ENCODE results near the gene CNTFR.

The CNTFR gene

GRCh38 chr9:34611811-34612787 is 22.6 kb upstream of the CNTFR start, which contains the start of gene RPP25L:
RPP25L (minus strand) TSS chr9:34612097; CDS start chr9:34611296, 801 bp downstream.
- Histone ChIP-seq H3K27ac (peak within 1 kb of the TSS; percentile 61 to 89), H3K4me3 (peak within 1 kb of the TSS; percentile 87)
- DNase-seq (ENCODE audit: low spot score): peak; percentile 85
- no peak for TF ChIP-seq CTCF (IDR thresholded peaks at IDR 0.05)

GRCh38 chr9:34611251-34611810 is 21.8 kb upstream of the CNTFR start:
- no peak for DNase-seq (ENCODE audit: low spot score)
- H3K4me3 ChIP-seq: peak overlapping the region; percentile 87
- peak overlapping the region; percentile 61 to 89 for H3K27ac ChIP-seq

GRCh38 chr9:34610434-34611206 is 21.1 kb upstream of the CNTFR start:
- Histone ChIP-seq H3K4me3 (peak overlapping the region; percentile 87), H3K27ac (no peak overlapping the region)
- DNase-seq (ENCODE audit: low spot score): no peak
- no peak for TF ChIP-seq CTCF (IDR thresholded peaks at IDR 0.05)

More at GRCh38 chr9:34611251-34611810, 21.8 kb upstream of the CNTFR start:
- TF ChIP-seq CTCF (IDR thresholded peaks at IDR 0.05): no peak

- no peak for TF ChIP-seq CTCF (IDR thresholded peaks at IDR 0.05)
These were observed 17.8 kb upstream of the CNTFR start for GRCh38 chr9:34607331-34607730.

GRCh38 chr9:34606905-34607304 is 17.4 kb upstream of the CNTFR start:
- no peak for DNase-seq (ENCODE audit: low spot score)
- TF ChIP-seq CTCF (IDR thresholded peaks at IDR 0.05): no peak
- Histone ChIP-seq H3K27ac (no peak overlapping the region), H3K4me3 (no peak overlapping the region)

More at GRCh38 chr9:34607331-34607730, 17.8 kb upstream of the CNTFR start:
- H3K4me3 ChIP-seq: no peak overlapping the region
- H3K27ac ChIP-seq: no peak overlapping the region
- no peak for DNase-seq (ENCODE audit: low spot score)

- no peak for TF ChIP-seq CTCF (IDR thresholded peaks at IDR 0.05)
- Histone ChIP-seq H3K4me3 (no peak overlapping the region), H3K27ac (no peak overlapping the region)
- DNase-seq (ENCODE audit: low spot score): no peak
These were observed 16.7 kb upstream of the CNTFR start for GRCh38 chr9:34606190-34606589.
